ENCODE measurements around the gene PDGFD.

DNA sequence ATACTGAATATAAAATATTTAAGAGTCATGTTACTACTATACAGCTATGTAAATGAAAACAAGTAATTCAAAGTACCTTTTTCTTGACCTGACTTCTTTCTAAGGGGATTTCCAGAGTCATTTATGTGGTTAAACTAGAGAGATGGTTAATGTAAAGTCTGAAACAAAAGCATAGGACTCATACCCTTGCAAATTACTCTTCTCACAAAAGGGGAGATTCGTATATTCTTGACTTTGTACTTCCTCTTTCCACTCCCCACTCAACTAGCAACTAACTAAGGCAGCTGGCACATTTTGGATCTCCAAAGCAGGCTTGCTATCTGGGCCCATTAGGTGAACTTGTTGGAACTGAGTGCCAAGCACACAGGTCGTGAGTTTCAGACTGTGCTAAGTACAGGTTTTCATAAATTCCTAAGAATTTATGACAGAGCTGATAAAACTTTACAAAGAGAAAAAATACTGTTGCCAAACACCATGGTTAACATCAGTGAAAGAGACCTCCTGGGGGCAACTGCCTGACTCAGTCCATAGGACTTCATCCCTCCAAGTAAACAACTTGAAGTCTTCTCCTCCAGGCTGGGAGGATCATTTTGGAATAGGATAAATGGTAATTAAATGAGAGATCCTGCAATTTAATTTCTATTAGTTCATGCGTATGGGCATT lies 204.5 kb downstream of the PDGFD start:
- TF ChIP-seq, protein P1, sequence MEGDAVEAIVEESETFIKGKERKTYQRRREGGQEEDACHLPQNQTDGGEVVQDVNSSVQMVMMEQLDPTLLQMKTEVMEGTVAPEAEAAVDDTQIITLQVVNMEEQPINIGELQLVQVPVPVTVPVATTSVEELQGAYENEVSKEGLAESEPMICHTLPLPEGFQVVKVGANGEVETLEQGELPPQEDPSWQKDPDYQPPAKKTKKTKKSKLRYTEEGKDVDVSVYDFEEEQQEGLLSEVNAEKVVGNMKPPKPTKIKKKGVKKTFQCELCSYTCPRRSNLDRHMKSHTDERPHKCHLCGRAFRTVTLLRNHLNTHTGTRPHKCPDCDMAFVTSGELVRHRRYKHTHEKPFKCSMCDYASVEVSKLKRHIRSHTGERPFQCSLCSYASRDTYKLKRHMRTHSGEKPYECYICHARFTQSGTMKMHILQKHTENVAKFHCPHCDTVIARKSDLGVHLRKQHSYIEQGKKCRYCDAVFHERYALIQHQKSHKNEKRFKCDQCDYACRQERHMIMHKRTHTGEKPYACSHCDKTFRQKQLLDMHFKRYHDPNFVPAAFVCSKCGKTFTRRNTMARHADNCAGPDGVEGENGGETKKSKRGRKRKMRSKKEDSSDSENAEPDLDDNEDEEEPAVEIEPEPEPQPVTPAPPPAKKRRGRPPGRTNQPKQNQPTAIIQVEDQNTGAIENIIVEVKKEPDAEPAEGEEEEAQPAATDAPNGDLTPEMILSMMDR (IDR thresholded peaks at IDR 0.05): no peak
- TF ChIP-seq POLR2A (IDR thresholded peaks at IDR 0.05) (no peak), EP300 (IDR thresholded peaks at IDR 0.05) (no peak)

Data from ovary (tissue), 3 donors.